ENCODE measurements around the gene RGS18. TPM values are rescaled to one million over a fixed set of nuclear protein-coding genes. Genes with fewer than 3 reads are reported as not detected.

The RGS18 gene
- total and polyA plus RNA-seq, 2 of the 13 experiments (the other 11 are each of a cell fraction or from before 2014, with no cell fraction given), result not detected

DNA sequence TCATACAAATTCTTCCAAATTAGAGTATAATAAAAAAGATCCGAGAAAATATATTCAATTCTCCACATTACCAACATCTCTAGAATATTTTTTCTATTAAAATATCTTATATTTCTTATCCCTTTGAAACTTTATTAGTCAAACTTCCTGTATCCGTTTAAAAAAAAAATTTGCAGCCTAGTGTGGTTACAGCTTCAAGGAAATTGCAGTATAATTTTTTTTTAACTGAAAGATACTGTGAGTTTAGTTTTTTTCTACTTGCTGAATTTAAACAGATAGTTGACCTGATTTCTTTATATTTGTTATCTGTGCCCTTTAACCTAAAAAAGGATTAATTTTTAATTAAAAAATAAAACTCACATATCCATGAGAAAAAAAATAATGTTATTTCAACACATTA is 1.5 kb downstream of the RGS18 start (continued):
- TF ChIP-seq, protein P1, sequence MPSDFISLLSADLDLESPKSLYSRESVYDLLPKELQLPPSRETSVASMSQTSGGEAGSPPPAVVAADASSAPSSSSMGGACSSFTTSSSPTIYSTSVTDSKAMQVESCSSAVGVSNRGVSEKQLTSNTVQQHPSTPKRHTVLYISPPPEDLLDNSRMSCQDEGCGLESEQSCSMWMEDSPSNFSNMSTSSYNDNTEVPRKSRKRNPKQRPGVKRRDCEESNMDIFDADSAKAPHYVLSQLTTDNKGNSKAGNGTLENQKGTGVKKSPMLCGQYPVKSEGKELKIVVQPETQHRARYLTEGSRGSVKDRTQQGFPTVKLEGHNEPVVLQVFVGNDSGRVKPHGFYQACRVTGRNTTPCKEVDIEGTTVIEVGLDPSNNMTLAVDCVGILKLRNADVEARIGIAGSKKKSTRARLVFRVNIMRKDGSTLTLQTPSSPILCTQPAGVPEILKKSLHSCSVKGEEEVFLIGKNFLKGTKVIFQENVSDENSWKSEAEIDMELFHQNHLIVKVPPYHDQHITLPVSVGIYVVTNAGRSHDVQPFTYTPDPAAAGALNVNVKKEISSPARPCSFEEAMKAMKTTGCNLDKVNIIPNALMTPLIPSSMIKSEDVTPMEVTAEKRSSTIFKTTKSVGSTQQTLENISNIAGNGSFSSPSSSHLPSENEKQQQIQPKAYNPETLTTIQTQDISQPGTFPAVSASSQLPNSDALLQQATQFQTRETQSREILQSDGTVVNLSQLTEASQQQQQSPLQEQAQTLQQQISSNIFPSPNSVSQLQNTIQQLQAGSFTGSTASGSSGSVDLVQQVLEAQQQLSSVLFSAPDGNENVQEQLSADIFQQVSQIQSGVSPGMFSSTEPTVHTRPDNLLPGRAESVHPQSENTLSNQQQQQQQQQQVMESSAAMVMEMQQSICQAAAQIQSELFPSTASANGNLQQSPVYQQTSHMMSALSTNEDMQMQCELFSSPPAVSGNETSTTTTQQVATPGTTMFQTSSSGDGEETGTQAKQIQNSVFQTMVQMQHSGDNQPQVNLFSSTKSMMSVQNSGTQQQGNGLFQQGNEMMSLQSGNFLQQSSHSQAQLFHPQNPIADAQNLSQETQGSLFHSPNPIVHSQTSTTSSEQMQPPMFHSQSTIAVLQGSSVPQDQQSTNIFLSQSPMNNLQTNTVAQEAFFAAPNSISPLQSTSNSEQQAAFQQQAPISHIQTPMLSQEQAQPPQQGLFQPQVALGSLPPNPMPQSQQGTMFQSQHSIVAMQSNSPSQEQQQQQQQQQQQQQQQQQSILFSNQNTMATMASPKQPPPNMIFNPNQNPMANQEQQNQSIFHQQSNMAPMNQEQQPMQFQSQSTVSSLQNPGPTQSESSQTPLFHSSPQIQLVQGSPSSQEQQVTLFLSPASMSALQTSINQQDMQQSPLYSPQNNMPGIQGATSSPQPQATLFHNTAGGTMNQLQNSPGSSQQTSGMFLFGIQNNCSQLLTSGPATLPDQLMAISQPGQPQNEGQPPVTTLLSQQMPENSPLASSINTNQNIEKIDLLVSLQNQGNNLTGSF (CRISPR knock-in tag; IDR thresholded peaks at IDR 0.05), result no peak
- no peak for TF ChIP-seq FIP1L1 (IDR thresholded peaks at IDR 0.05; ENCODE audit: borderline replicate concordance, insufficient read depth, low read depth, low read length)
- no peak for TF ChIP-seq SNAPC2 (CRISPR knock-in tag; IDR thresholded peaks at IDR 0.05)
- TF ChIP-seq, protein P2, sequence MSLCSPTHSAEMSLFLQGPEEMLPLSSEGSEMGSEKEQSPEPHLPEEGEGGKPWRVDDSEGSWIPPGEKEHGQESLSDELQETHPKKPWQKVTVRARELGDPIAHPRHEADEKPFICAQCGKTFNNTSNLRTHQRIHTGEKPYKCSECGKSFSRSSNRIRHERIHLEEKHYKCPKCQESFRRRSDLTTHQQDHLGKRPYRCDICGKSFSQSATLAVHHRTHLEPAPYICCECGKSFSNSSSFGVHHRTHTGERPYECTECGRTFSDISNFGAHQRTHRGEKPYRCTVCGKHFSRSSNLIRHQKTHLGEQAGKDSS (CRISPR knock-in tag; IDR thresholded peaks at IDR 0.05; ENCODE audit: borderline replicate concordance, low read depth), result no peak
- TF ChIP-seq, protein P3, sequence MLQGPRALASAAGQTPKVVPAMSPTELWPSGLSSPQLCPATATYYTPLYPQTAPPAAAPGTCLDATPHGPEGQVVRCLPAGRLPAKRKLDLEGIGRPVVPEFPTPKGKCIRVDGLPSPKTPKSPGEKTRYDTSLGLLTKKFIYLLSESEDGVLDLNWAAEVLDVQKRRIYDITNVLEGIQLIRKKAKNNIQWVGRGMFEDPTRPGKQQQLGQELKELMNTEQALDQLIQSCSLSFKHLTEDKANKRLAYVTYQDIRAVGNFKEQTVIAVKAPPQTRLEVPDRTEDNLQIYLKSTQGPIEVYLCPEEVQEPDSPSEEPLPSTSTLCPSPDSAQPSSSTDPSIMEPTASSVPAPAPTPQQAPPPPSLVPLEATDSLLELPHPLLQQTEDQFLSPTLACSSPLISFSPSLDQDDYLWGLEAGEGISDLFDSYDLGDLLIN (CRISPR knock-in tag; IDR thresholded peaks at IDR 0.05; ENCODE audit: borderline replicate concordance), result no peak
- no peak for TF ChIP-seq THYN1 (CRISPR knock-in tag; IDR thresholded peaks at IDR 0.05; ENCODE audit: borderline replicate concordance, low read depth)
- TF ChIP-seq, protein P4, sequence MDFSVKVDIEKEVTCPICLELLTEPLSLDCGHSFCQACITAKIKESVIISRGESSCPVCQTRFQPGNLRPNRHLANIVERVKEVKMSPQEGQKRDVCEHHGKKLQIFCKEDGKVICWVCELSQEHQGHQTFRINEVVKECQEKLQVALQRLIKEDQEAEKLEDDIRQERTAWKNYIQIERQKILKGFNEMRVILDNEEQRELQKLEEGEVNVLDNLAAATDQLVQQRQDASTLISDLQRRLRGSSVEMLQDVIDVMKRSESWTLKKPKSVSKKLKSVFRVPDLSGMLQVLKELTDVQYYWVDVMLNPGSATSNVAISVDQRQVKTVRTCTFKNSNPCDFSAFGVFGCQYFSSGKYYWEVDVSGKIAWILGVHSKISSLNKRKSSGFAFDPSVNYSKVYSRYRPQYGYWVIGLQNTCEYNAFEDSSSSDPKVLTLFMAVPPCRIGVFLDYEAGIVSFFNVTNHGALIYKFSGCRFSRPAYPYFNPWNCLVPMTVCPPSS (IDR thresholded peaks at IDR 0.05), result no peak
